DMS53 (cell line): Measurements from ENCODE around the gene ARSB.
A peak's percentile ranks its signal among the peaks of the same experiment; 100 is the strongest.
"Not testable (repeated sequence)": the region's sequence is repeated elsewhere in the genome, so short reads cannot be mapped to it uniquely, and the experiment has no call there.

Experiments used
- DNase-seq: peaks from one replicate; lab custom pipeline; 2025; lab: John Stamatoyannopoulos, UW

ARSB gene

GRCh38 chr5:78751872-78752271 lies 233.2 kb downstream of the ARSB start:
- DNase-seq = no peak

- no peak for DNase-seq
Observed at GRCh38 chr5:78750281-78750680, 234.8 kb downstream of the ARSB start.

GRCh38 chr5:78747705-78748359 lies 237.3 kb downstream of the ARSB start:
- peak; percentile 43 for DNase-seq

DNA sequence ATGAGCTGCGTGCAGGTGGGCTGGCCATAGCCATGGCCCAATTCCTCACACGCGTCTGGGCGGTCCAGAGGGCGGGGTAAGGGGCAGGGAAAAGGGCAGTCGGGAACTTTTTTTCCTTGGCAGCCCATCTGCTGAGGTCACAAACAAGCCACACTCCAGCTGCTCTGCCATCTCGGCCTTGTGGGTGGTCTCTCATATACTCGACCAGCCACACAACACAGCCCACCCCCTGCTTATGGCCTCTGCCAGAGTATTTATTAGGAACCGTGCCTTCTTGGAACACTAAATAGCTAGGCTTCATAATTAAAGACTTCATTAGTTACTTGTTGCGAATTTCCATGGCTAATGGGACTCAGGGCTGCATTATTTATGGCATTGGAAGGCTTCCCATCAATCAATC lies 238.1 kb downstream of the ARSB start:
- DNase-seq = no peak

DNA sequence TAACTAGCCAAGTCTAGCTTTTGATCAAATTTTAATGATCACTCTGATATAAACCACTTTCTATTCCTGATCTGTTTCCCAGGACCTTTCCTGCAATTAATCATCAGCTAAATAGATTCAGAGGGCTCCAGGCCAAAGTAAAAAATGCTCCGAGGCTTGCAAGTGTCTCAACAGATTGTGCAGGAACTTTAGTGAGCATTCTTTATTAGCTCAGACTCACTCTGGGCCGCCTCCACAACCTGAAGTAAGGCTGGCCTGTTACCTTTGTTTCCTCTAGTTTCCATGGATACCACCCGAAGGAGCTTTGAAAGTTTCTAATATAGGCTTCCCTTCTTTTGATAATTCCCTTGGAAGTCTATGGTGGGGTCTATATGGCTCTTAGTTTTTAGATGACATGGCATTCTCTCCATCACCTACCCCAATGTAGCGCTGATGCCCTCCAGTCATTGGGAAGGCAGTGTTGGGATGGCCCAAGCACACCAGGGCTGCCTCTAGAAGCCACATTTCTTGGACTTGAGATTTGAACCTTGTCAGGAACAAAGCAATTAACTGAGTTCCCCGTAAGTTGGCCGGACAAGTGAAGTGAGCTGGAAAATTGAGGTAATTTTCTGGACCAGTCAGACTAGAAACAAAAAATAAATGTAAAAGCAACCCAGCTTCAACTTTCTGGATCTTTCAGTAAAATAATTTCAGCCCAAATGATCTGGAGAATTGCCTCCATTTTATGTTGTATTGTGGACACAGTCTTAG lies 238.9 kb downstream of the ARSB start:
- DNase-seq = no peak

GRCh38 chr5:78744951-78745534 lies 240.1 kb downstream of the ARSB start:
- DNase-seq = no peak

DNA sequence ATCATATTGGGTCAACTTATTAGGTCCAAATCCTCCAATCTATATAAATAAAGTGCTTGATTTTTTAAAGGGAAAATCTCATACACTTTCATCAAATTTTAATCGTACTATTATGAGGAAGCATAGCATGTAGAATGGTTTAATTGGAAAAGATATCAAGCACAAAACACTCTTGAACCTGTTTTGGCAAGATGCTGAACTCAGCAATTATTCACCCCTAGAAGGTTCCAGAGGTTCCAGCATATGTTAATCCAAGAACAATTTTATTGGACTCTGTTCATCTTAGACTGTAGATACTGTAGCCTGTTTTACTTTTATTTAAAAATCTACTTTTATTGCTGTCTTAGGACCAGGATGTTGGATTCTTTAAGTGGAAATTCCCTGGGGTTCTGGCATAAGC lies 244.1 kb downstream of the ARSB start:
- no peak for DNase-seq

GRCh38 chr5:78738693-78739300 lies 246.3 kb downstream of the ARSB start:
- DNase-seq = no peak

DNA sequence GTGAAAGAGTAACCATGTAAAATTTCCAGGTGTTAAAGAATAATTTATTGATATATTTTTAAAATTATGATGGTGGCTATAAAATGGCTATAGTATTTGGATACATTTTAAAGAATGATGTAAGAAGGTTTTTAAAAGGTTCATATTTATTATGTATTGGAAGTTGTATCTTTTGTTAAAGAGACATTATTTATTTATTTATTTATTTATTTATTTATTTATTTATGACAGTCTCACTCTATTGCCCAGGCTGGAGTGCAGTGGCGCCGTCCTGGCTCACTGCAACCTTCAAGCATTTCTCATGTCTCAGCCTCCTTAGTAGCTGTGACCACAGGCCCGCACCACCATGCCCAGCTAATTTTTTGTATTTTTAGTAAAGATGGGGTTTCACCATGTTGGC lies 247.0 kb downstream of the ARSB start:
- no peak for DNase-seq

GRCh38 chr5:78735834-78736463 lies 249.2 kb downstream of the ARSB start:
- no peak for DNase-seq

- DNase-seq = no peak
Observed at GRCh38 chr5:78734950-78735349, 250.2 kb downstream of the ARSB start.

GRCh38 chr5:78734094-78734845 lies 250.8 kb downstream of the ARSB start:
- no peak for DNase-seq

DNA sequence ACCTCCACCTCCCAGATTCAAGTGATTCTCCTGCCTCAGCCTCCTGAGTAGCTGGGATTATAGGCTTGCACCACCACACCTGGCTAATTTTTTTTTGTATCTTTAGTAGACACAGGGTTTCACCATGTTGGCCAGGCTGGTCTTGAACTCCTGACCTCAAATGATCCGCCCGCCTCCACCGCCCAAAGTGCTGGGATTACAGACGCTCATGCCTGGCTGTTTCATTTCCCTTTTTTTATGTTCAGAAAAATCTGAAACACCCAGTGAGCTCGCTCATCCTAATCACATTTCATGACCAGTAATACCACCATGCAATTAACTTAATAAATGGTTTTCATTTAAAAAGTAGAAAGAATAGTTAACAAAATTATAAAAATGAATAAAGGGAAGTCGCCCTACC lies 252.4 kb downstream of the ARSB start:
- DNase-seq = not testable (repeated sequence)

GRCh38 chr5:78731884-78732283 lies 253.2 kb downstream of the ARSB start:
- peak; percentile 10 for DNase-seq

GRCh38 chr5:78730300-78731094 lies 254.6 kb downstream of the ARSB start:
- DNase-seq = no peak

- DNase-seq = peak; percentile 52
Observed at GRCh38 chr5:78727786-78728761, 257.0 kb downstream of the ARSB start.
